PC-3 (cell line): Measurements from ENCODE around the gene PSMB2. TPM values are rescaled to one million over a fixed set of nuclear protein-coding genes. Genes with fewer than 3 reads are reported as not detected.

Experiments
- ATAC-seq: fragments of 200-7000 bp; cut with Tn5 transposase; 2 replicates; pipeline ENCODE4 v1.9.1; 2020; ENCODE audit warnings: mild to moderate bottlenecking, moderate library complexity
- BruUV-seq: library from RNA; stranded (reverse); fragments of 400-500 nt; replicated peaks from 2 replicates; lab custom pipeline; 2021; lab: Mats Ljungman, UMichigan
- CTCF ChIA-PET: fragments of 300-600 bp; sonication (Branson Sonifier 250); formaldehyde crosslinking; loops from one replicate; lab custom pipeline; 2022; ENCODE audit warnings: antibody characterized with exemption; lab: Charles Lee
- POLR2A ChIA-PET: fragments of 300-600 bp; sonication (Branson Sonifier 250); formaldehyde crosslinking; loops from one replicate; lab custom pipeline; 2022; ENCODE audit warnings: antibody characterized with exemption; ENCODE audit not compliant: unreplicated experiment; lab: Charles Lee
- DNase-seq: peaks from one replicate; pipeline ENCODE4 v3.0.0-alpha.2; 2015
- H2AFZ ChIP-seq: fragments of 300-600 bp; sonication (generic); 2 replicates; pipeline ENCODE4 v1.6.0; 2016; ENCODE audit warnings: antibody characterized with exemption, low read length
- H3F3A ChIP-seq: fragments of 300-600 bp; sonication (generic); one replicate; pipeline ENCODE4 v1.6.0; 2017; ENCODE audit warnings: antibody characterized with exemption, low read length, control low read depth, mild to moderate bottlenecking; ENCODE audit not compliant: unreplicated experiment
- H3K27ac ChIP-seq: fragments of 300-600 bp; sonication (generic); 2 replicates; pipeline ENCODE4 v1.5.1; 2016; ENCODE audit warnings: mild to moderate bottlenecking, low read length
- H3K27me3 ChIP-seq: fragments of 300-600 bp; sonication (generic); 2 replicates; pipeline ENCODE4 v1.6.1; 2016; ENCODE audit warnings: low read length, mixed read lengths
- H3K36me3 ChIP-seq: fragments of 300-600 bp; sonication (generic); 2 replicates; pipeline ENCODE4 v1.6.1; 2016; ENCODE audit warnings: low read depth, mixed run types, low read length, mixed read lengths
- H3K4me1 ChIP-seq: fragments of 300-600 bp; sonication (generic); 2 replicates; pipeline ENCODE4 v1.5.1; 2016; ENCODE audit warnings: low read length; ENCODE audit not compliant: insufficient read depth
- H3K4me2 ChIP-seq: fragments of 300-600 bp; sonication (generic); 2 replicates; pipeline ENCODE4 v1.6.0; 2016; ENCODE audit warnings: low read length
- H3K4me3 ChIP-seq: fragments of 300-600 bp; sonication (generic); 2 replicates; pipeline ENCODE4 v1.5.1; 2016; ENCODE audit warnings: mild to moderate bottlenecking, low read length, mixed read lengths
- H3K79me2 ChIP-seq: fragments of 300-600 bp; sonication (generic); 2 replicates; pipeline ENCODE4 v1.6.1; 2017; ENCODE audit warnings: low read length, mixed read lengths
- H3K9ac ChIP-seq: fragments of 300-600 bp; sonication (generic); 2 replicates; pipeline ENCODE4 v1.6.0; 2016; ENCODE audit warnings: mild to moderate bottlenecking, low read length
- H3K9me2 ChIP-seq: fragments of 300-600 bp; sonication (generic); replicated peaks from 2 replicates; pipeline ENCODE4 v1.6.1; 2016; ENCODE audit warnings: mixed run types, low read length, mixed read lengths
- H3K9me3 ChIP-seq: fragments of 300-600 bp; sonication (generic); 2 replicates; pipeline ENCODE4 v1.6.1; 2016; ENCODE audit warnings: low read length, mixed read lengths
- H4K20me1 ChIP-seq: fragments of 300-600 bp; sonication (generic); 2 replicates; pipeline ENCODE4 v1.6.1; 2016; ENCODE audit warnings: low read length, mixed read lengths
- CTCF ChIP-seq: fragments of 300-600 bp; sonication (generic); conservative IDR thresholded peaks from 2 replicates; pipeline ENCODE4 v1.5.1; 2017; ENCODE audit warnings: antibody characterized with exemption, low read depth, mild to moderate bottlenecking, low read length
- EZH2 ChIP-seq: fragments of 300-600 bp; sonication (generic); IDR thresholded peaks from one replicate; pipeline ENCODE4 v1.6.1; 2017; ENCODE audit warnings: antibody characterized with exemption, mild to moderate bottlenecking, low read length; ENCODE audit not compliant: unreplicated experiment
- EZH2phosphoT487 ChIP-seq: fragments of 300-600 bp; sonication (generic); IDR thresholded peaks from 2 replicates; pipeline ENCODE4 v1.6.1; 2018; ENCODE audit warnings: mild to moderate bottlenecking, antibody characterized with exemption, low read length, borderline replicate concordance
- intact Hi-C: fragments of 100-400 bp; cut with micrococcal nuclease; formaldehyde crosslinking; loops from 2 replicates; pipeline ENCODE4 v1.9.0; 2023
- total RNA-seq: library from RNA; depleted of rRNA; stranded (reverse); fragments of >200 nt; gene quantifications from 2 replicates; pipeline ENCODE4 v1.2.3, GENCODE V29; 2014

Gene PSMB2
- total RNA-seq, 1 experiment from 2014 or later: 61.2 TPM

- ChIA-PET POLR2A (no interaction called here), CTCF (interaction anchor here (0.9 kb wide), 2 partner anchors 9 to 154 kb away, joined by 3 to 4 read pairs; no protein-coding TSS in a partner anchor)
- no peaks in the 10 kb centered on the region; the same call in 1 of the 2 replicates for H4K20me1 ChIP-seq
- peak within 1 kb of the TSS; percentile 71 for H3K4me2 ChIP-seq
- no peaks in the 10 kb centered on the region for H3K79me2 ChIP-seq
- no peaks in the 10 kb centered on the region for H3K9me3 ChIP-seq
- DNase-seq (peak; percentile 46), ATAC-seq (peak; percentile 49)
- H3F3A ChIP-seq: no peaks in the 10 kb centered on the region
- no peak within 1 kb of the TSS for H3K9ac ChIP-seq
- TF ChIP-seq CTCF: no peak
- no peak for TF ChIP-seq EZH2
- TF ChIP-seq EZH2phosphoT487: no peak
- H3K27me3 ChIP-seq: no peaks in the 10 kb centered on the region
- H3K36me3 ChIP-seq: no peaks in the 10 kb centered on the region
- H3K4me1 ChIP-seq: peaks cover 18% of the 10 kb centered on the region
- BruUV-seq: no TSS peak
- intact Hi-C loops: no loop called here
- peak within 1 kb of the TSS; percentile 63 for H3K4me3 ChIP-seq
- peak within 1 kb of the TSS; percentile 34; the same call in 1 of the 2 replicates for H2AFZ ChIP-seq
- H3K9me2 ChIP-seq: no peaks in the 10 kb centered on the region
- no peak within 1 kb of the TSS for H3K27ac ChIP-seq
Measured at GRCh38 chr1:35573198-35574124, 67.9 kb downstream of the PSMB2 start, which contains the start of gene TFAP2E. TFAP2E (plus strand) TSS chr1:35573314; CDS start chr1:35573578, 264 bp downstream.

GRCh38 chr1:35572296-35572695 is 69.0 kb downstream of the PSMB2 start:
- H3K9ac ChIP-seq: no peak overlapping the region
- H3K9me2 ChIP-seq: no peaks in the 10 kb centered on the region
- intact Hi-C loops: no loop called here
- H3K27ac ChIP-seq: no peak overlapping the region
- no peaks in the 10 kb centered on the region for H3K79me2 ChIP-seq
- no peaks in the 10 kb centered on the region for H3K9me3 ChIP-seq
- no peak for DNase-seq
- H3F3A ChIP-seq: no peaks in the 10 kb centered on the region
- ChIA-PET CTCF (interaction anchor here (0.8 kb wide), 1 partner anchor 74 kb away, joined by 3 read pairs; no protein-coding TSS in a partner anchor), POLR2A (no interaction called here)
- H3K27me3 ChIP-seq: no peaks in the 10 kb centered on the region
- TF ChIP-seq EZH2phosphoT487 (no peak), EZH2 (no peak), CTCF (no peak)
- H3K4me2 ChIP-seq: no peak overlapping the region
- peaks cover 18% of the 10 kb centered on the region for H3K4me1 ChIP-seq
- H4K20me1 ChIP-seq: no peaks in the 10 kb centered on the region; the same call in 1 of the 2 replicates
- H2AFZ ChIP-seq: no peak overlapping the region
- BruUV-seq: no TSS peak
- no peaks in the 10 kb centered on the region for H3K36me3 ChIP-seq
- no peak for ATAC-seq
- H3K4me3 ChIP-seq: no peak overlapping the region

- Histone ChIP-seq H3K36me3 (no peaks in the 10 kb centered on the region), H4K20me1 (no peaks in the 10 kb centered on the region; the same call in 1 of the 2 replicates), H3K4me2 (no peak overlapping the region), H3K9me3 (no peaks in the 10 kb centered on the region), H3K9me2 (no peaks in the 10 kb centered on the region), H3K4me3 (no peak overlapping the region), H3K4me1 (peaks cover 18% of the 10 kb centered on the region), H3K27me3 (no peaks in the 10 kb centered on the region), H3F3A (no peaks in the 10 kb centered on the region), H3K79me2 (no peaks in the 10 kb centered on the region), H3K27ac (no peak overlapping the region), H2AFZ (no peak overlapping the region), H3K9ac (no peak overlapping the region)
- no peak for TF ChIP-seq EZH2
- CTCF ChIA-PET: interaction anchor here (0.6 to 0.8 kb wide), 3 partner anchors 75 to 199 kb away, joined by 3 to 4 read pairs (median 4); partner anchors contain the start of gene CLSPN
- intact Hi-C loops: no loop called here
- no TSS peak for BruUV-seq
- ATAC-seq (no peak), DNase-seq (no peak)
- POLR2A ChIA-PET: no interaction called here
Measured at GRCh38 chr1:35571263-35571662, 70.1 kb downstream of the PSMB2 start.
